Measurements from ENCODE around the gene FMNL2.

Gene FMNL2

DNA sequence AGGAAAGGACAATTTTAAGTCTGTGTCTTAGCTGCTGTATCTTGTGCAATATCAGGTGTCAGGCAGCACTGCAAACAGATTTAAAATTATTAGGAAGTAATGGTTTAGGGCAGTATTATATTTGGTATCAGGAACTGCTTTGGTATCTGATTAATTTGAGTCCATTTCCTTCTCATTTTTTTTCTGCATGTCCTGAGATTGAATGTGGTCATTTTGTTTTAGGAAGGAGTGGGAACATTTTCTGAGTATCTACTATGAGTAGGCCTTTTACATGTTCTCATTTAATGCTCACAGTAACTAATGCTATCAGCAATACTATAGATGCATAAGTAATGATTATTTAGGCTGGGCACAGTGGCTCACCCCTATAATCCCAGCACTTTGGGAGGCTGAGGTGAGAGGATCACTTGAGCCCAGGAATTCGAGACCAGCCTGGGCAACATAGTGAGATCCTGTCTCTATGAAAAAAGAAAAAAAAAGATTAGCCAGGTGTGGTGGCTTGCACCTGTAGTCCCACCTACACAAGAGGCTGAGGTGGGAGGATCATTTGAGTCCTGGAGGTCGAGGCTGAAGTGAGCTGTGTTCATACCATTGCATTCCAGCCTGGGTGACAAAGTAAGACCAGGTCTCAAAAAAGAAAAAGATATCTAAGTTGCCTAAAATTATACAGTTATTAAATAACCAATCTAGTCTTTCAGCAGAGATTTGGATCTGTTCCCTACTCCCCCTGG, 4.7 kb downstream of the FMNL2 start:
- DNase-seq = no peak

DNA sequence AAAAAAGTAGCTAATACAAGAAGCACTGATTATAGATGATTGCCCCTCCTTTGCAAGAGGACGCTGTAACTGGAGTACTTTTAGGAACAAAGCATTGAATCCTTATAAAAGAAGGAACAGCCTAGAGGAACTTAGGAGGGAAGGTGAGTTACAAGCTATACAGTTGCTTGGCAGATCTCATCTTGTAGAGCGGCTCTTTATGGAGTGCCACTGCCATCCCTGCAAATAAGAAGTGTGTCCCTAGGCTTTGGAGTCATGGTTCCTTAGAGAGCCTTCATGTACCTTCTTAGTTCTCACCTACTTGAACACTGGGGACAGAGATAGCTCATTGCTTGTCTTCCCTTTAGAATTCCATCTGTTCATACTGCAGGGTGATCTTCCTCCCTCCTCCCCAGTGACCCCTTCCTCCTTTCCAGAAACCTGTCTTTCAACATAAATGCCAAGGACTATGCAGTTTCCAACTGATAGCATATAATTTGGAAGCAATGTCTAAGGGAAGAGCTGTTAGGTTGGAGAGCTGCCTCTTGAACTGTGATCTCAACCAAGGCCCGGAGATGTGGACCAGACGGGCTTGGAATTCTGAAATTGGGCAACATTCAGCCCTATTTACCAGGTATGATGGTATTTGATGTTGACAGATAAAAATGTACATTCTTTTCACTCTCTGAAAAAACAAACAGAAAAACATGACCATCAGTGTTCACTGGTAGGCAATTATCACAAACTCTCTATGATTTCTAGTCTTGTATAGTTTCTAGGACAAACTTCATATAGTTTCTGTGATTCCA, 7.5 kb downstream of the FMNL2 start:
- DNase-seq = no peak

DNA sequence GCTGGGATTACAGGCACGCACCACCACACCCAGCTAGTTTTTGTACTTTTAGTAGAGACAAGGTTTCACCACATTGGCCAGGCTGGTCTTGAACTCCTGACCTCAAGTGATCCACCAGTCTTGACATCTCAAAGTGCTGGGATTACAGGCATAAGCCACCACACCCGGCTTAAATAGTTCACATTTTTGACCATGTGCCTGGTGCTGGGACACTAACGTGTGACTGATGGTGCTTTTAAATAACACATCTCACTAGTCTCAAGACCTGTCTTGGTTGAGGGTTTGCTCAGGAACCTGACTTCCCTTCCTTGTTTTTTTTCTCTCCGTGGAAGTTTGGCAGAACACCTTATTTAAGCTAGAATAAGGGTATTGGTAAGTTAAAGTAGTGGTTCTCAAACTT, 8.5 kb downstream of the FMNL2 start:
- DNase-seq = no peak

DNA sequence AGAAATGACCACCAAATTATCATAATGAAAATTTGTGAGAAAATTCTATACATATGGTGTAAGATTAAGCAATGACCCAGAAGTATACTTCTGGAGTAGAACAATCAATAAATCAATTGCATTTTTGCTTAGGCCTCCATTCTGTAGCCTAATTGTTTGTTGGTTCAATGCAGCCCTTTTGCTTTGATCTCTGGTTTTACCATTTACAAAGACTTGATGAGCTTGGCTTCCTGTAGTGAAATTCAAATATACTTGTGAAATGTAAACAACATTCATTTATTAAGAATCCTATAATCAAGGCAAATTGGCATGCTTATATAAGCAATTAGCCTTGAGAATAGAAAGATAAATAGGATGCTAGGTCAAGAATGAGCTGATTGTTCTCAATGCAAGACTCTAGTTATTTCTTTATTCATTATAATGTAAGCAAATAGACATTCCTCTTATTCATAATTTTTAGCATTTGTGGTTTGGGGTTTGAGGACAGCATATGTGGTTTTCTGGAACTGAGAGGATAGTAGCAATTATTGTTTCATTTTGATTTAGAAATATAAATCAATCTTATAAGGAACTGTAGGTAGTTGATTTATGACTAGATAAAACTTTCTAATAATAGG, 9.7 kb downstream of the FMNL2 start:
- DNase-seq = peak; percentile 65 to 70

DNA sequence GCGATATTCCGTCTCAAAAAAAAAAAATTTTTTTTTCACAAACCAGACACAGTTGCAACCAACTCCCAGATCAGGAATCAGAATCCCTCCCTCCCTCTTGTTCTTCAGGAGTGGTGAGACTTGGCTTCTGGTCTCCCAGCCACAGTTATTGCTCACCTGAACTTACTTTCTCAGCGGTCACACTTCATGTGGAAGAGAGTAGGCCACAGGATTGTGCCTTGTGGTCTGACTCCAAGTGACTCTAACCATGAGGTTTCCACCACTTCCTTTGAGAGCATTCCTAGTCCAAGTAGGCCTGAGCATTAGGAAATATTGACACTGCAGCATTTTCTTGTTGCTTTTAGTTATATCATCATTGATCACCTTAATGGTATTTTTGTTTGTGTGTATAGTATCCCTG, 12.1 kb downstream of the FMNL2 start:
- no peak for DNase-seq

DNA sequence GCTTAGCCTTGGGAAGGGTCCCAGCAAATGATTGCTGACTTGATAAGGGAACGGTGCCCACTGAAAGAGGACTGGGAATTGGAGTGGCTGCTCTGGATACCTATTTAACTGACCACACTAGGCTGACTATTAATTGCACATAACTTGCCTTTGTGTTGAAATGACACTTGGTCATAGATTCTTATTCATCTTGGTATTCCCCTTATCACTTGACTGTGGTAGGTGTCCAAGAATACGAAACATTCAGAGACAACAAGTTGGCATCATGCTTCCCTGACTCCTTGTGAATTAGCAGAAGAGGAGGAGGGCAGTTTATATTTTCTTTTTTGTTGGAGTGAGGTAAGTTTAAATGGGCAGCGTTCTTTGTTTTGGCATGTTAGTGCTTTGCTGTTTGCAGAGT, 13.4 kb downstream of the FMNL2 start:
- no peak for DNase-seq

DNA sequence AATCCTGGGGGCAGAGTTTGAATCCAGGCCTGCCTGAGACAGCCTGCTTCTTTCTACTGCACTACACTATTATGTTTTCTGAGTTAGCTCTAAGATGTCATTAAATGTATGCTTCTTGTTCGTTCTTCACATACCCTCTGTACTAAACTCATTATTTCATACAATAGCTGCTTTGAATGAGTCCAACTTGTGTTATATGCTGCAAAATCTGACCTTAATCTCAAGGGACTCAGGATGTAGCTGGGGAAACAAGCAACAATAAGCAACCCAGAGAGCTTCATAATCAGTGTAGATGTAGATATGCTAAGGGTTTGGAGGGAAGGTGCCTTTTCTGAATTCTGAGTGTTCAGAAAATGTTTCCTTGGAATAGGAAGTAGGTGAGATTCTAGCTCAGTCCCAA, 14.4 kb downstream of the FMNL2 start:
- no peak for DNase-seq

DNA sequence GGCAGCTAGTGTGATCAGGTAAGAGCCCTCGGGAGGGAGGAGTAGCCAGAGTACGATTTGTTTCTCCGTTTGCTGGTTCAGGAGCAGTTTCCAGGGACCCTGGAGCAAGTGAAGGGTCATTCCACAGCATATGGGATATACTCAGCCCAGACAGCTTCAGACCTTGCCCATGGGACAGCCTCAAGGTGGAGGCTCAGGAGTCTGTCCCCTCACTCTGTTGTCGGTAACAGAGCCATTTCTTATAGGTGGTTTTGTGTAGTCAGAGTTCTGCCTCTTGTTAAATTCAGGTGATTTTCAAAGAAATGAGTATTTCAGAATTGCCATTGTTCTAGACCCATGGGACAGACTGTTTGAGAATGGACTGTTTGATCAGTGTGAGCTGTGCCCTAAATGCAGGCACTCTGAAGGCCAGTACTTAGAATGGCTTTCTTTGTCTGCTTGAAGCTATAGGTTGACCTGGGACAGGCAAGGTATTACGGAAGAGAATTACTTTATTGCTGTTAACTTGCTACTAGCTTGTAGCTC, 15.2 kb downstream of the FMNL2 start:
- no peak for DNase-seq

DNA sequence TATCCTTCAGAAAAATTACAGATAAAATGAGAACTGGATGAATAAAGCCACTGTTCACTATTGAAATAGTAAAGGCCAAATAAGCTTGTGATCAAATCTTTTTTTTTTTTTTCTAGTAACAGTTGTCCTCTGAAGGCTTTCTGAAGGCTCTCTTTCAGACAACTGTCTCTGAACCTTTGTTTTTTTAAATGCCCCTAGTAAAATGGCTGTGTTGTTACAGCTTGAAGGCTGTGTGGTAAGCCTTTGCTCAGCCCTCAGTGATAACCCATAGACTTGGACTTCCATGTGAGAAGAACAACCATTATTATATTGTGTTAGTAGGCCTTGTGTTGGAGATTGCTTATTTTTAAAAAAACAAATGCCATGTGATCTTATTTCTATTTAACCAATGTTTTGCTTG, 17.6 kb downstream of the FMNL2 start:
- no peak for DNase-seq

DNA sequence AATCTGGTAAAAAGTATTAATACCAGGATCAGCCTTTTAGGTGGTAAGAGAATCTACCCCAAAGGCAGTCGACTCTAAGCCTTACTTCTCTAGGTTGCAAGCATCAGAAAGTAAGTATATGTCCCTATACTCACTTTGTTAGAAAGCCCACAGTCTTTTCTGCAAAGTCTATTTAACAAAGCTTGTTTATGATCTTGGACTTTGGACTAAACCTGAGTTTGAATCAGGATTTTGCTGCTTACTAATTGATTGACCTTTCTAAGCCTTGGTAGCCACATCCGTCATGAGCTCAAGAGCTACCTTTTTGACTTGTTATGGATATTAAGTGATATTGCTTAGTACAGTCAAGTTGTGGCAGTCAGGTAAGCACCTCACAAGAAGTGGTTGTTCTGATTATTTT, 18.4 kb downstream of the FMNL2 start:
- no peak for DNase-seq

DNA sequence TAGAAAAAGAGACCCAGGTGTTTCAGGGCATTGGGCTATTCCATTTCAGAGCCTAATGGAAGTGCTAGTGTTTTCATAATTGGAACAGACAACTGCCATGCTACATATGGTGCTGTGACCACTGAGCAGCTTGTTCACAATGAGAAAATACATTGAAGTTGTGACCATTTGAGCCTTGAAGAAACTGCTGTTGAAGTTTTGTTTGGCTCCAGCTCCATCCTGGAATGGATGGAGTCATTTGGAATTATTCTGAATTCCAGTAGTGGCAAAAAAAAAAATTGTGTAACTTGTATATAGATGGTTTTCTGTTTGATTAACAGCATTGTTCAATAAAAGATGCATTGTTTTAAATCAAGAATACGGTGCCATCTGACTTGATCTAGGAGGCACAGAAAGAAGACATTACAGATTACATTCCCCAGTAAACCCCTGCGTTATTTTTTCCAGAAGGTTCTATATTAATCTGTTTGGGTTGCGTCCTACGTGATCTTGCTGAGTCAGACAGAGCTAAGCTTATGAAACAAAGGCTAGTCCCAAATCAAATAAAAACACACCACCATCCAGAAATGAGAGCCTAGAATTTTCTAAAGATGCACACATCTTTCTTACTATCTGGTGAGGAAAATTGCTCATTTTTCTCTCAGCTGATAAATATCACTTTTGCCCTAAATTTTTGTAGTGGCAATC, 19.2 kb downstream of the FMNL2 start:
- no peak for DNase-seq

DNA sequence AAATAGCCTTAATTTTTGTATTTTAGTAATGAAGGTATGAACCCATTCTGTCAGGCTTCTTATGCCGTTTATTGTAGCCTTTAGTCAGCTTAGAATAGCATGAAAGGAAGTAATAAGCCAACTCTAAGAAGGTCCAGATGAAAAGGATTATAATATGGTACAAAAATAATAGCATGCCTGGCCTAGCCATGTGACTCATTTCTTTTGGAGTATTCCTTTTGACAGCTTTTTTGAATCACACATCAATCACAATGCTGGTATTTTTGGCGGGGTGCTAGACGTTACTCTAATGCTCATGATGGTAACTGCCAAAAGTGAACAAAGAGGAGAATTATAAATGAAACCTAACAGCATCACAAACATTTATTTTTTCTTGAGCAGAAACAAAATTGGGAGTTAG, 19.9 kb downstream of the FMNL2 start:
- no peak for DNase-seq

DNA sequence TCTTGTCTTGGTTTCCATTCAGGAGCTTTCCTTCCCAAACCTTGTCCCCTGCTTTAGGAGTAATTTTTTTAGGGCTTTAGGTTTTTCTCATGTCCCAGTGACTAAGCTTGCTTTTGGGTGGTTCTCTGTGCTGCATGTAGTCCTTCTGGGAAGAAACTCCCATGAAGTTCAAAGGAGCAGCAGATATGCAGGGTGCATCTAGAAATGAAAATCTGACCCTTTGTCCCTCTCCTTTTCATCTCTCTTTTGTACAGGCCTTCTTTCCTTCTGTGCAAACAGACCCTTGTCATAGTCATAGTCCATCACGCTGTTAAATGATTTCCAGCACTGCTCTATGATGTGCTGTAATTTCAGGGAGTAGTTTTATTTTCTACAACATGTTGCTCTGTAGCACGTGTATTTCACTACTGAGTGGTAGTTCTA, 20.4 kb downstream of the FMNL2 start:
- no peak for DNase-seq

DNA sequence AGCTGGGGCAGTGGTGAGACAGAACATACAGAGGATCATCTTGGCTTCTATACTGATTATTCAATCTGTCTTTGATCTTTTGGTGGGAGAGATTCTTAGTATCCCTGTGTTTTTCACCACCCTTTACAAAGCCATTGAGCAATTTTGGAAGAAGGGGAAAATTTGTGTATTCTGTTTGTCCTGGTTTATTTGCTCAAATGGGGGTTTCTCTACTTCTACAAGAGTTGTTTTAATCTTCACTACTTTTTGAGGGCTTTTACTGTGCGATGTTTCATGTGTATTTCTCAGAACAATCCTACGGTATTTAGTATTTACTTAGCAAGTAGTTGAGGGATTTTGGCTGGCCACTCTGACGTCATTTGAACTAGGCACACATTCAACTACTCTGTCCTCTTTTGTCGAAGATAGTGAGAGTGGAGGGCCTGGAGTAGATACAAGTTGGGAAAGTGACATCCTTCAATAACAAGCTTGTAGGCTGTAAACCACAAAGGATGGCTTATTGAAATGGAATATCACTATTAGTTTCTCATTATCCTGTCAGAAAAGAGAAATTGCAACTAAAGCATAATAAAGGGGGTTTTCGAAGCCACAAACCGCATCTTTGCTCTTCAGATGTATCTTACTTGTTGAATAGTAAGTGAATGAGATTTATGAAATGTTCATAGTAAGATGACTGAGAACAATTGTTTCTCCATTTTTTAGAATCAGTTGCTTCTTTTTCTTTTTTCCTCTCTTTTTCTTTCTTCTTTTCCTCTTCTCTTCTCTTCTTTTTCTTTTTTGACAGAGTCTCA, 24.8 kb downstream of the FMNL2 start:
- DNase-seq = no peak

DNA sequence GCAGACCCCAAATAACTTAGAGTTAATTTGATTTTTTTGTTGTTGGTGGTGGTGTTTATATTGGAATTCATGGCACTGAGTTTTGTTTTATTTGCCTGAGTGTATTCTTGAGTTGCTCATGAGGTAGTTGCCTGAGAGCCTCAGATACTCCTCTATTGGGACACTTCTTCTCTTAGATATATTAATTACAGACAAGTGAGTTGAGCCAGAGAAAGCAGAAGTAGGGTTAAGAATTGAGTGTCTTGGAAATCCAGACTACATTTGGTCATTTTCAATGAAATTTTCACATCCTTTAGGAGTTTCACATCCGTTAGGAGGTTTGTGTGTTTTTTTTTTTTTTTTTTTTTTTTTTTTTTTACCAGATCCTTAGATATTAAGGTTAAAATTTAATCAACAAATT, 29.0 kb downstream of the FMNL2 start:
- no peak for DNase-seq

DNA sequence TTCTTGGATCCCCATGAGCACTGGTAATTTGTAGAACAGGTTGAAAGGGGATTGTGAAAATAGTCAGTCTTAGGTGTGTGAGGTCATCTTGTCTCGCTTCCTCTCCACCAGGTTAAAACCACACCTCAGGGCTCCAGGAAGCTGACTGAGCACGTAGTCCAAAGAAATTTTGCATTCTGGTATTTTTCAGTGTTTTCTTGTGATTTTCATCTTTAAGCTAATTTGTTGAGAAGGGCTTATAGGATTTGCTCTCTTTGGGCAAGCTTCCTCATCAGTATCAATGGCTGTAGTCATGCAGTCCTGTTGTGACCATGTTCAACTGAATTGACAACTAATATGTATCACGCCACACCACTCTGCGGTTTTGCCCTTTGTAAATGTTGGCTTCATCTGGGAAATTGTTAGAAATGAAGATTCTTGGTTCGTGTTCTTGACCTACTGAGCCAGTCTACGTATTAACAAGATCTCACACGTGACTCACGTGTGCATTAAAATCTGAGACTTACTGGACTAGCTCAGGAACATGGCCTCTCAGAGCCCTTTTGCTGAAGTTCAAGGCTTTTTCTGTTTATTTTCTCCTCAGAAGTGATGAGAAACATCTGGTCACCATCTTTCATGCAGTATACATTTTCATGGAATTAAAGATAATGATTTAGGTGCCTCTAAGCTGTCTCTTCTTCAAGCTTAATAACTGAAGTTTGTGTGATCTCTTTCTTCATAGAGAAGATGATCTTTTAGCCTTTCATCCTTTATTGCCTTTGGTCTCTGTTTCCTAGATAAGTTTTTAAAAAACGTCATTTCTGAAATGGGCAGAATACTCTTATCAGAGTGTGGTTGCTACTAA, 32.8 kb downstream of the FMNL2 start:
- no peak for DNase-seq

DNA sequence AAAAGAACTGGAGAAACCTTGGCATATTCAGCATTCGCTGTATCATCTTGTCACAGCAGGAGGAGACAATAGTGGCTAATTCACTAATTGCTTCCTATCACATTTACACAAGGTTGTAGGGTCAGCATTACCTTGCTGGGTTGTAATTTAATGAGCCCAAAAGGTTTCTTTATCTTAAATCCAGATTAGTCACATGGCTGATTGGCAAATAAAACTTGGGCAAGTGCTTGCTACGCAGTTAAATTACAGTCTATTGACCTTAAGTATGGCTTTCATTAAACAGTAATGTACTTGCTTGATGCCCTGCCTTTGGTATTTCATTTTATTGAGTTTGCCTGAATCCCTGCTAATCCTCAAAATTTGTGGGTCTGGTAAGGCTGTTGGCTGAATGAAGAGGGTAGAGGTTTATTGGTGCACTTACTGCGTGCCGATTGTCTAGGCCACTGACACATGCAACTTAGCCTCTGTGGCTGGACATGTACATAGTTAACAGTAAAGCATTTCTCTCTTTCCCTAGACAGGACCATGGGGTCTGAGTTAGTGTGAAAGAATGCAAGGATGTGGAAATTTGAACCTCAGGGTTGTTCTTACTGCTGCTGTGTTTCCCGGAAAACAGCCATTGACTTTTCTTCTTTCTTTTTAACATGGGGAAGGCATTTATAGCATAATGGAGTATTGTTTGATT, 34.3 kb downstream of the FMNL2 start:
- no peak for DNase-seq

DNA sequence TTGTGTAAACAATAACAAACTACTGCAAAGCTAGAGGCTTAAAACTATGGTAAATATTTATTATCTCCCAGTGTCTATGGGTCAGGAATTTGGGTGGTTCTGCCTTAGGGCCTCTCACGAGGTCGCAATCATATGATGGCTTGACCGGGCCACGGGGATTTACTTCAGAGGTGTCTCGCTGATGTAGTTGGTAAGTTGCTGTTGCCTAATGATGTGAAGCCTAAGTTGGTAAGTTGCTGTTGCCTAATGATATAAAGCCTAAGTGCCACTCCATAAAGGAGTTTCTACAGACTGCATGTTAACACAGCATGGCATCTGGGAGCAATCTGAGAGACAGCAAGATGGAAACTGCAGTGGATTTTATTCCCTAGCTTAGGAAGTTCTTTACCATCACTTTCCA, 35.8 kb downstream of the FMNL2 start:
- DNase-seq = no peak

DNA sequence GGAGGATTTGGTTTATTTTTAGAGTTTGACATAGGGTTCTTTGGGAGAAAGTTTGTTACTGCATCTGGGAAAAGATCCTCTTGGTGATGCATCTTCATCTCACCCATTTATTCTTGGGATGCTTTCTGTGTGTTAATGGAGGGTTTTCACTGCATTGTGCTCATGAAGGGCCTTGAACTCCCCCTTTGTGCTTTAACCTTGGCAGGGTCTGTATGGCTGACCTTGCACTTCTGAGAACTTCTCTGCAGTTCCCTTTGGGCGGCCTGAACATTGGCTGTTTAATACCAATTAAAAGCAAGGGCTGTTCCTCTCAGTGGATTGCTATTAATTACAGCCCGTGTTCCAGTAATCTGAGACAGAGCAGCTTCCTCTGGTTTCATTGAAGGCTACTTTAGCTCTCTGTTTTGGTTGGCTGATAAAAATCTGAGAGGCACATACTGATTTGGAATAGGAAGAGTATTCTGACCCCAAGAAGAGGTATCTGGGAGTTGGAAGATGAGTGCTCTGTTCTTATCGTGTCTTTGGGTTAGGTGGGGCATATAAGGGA, 37.5 kb downstream of the FMNL2 start:
- DNase-seq = no peak

DNA sequence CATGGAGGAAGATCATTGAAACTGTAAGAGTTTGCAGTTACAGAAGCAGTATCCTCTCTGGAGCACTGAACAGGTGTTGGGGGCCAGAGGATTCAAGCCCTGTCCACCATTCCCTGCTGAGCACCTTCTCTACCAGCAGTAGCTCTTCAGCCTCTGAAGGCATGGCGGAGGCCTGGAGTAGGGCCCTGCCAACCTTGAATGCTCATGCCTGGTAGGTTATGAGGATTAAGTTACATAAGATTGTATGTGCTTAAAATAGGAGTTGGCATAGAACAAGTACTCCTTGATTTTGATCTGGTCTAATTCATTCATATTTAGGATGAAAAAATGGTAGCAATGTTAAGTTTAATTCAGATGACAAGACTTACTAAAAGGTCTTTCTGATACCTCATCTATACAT, 40.2 kb downstream of the FMNL2 start:
- no peak for DNase-seq

DNA sequence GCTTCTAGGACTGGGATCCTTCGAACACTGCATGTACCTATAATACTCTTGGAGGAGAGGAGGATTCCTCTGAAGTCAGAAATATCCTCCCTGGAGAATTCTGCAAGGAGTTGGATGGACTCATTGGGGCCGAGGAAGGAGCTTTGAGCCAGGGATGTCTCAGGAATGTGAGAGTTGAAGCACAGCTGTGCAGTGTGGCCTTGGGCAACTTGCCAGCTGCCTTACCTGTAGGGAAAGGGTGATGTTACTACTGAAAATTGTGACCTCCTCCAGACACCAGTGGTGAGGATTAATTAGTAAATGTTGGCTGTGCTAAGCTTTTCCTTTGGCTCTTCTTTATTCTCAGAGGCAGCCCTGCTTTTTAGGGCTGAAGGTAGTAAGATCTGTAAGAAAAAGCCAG, 41.4 kb downstream of the FMNL2 start:
- DNase-seq = no peak

All from NCI-H1930 (cell line).